ENCODE measurements around the gene SLC44A1.

SLC44A1 gene

DNA sequence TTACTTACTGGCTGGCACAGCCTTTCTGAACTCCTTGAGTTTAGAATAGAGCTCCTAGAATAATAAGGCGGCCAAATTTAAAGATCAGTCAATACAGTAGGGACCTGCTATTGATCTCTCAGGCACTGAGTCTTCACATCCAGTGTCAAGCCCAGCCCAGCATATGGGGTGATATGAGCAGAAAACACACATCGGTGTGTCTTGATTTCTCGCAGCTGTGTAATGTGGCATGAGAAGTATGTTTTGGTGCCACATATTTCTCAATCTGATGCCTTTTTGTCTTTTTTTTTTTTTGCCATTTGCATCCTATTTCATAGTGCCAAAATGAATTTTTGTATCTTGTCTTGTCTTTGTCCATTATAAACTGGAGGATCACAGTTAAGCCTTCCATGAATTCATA, 152.0 kb downstream of the SLC44A1 start:
- Histone ChIP-seq H3K36me3 (ENCODE audit: control insufficient read depth, insufficient read depth, low read length) (no peaks in the 10 kb centered on the region), H3K9ac (ENCODE audit: low read length) (no peak overlapping the region), H3K4me1 (ENCODE audit: control insufficient read depth, insufficient read depth, low read length) (no peaks in the 10 kb centered on the region), H3K27ac (ENCODE audit: low read depth, low read length) (no peak overlapping the region), H3K4me3 (ENCODE audit: low read length) (no peak overlapping the region), H3K27me3 (ENCODE audit: control insufficient read depth, insufficient read depth, low read length) (no peaks in the 10 kb centered on the region)

DNA sequence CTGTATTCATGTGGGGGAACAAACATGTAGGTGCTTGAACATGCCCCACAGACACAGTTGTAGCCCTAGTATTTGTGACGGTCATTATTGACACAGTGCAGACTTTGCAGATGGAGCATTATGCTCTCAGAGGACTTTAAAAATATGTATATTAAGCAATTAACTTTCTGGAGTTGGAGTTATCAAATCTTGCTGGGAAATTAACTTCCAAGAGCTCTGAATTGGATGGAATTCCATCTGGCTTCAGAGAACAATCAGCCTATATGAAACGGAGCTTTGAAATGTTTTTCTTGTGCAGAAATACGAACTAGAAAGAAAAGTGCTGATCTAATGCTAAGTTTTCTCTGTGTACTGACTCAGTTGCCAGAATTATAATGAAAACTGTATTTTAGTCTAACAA, 152.4 kb downstream of the SLC44A1 start:
- H3K27me3 ChIP-seq (ENCODE audit: control insufficient read depth, insufficient read depth, low read length), result no peaks in the 10 kb centered on the region
- no peak overlapping the region for H3K9ac ChIP-seq (ENCODE audit: low read length)
- H3K36me3 ChIP-seq (ENCODE audit: control insufficient read depth, insufficient read depth, low read length), result no peaks in the 10 kb centered on the region
- H3K27ac ChIP-seq (ENCODE audit: low read depth, low read length), result no peak overlapping the region
- H3K4me1 ChIP-seq (ENCODE audit: control insufficient read depth, insufficient read depth, low read length), result no peaks in the 10 kb centered on the region
- no peak overlapping the region for H3K4me3 ChIP-seq (ENCODE audit: low read length)

DNA sequence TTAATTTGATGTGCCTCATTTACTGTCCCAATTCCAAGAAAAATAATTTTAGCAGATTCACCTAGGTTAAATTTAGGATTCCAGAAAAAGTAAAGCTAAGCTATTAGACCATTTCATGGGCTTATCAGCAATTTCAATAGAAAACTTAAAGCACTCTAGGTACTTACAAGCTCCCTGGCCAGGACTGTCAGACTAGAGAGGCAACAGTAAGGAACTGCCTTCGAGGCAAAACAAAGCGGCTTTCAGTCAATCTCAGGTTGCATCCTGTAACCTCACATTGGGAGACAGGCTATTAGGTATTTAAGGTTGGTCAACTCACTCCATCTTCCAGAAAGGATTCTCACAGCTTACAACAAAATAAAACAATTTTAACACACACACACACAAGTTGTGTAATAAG, 154.7 kb downstream of the SLC44A1 start:
- no peak overlapping the region for H3K27ac ChIP-seq (ENCODE audit: low read depth, low read length)
- H3K4me1 ChIP-seq (ENCODE audit: control insufficient read depth, insufficient read depth, low read length), result no peaks in the 10 kb centered on the region
- H3K9ac ChIP-seq (ENCODE audit: low read length), result no peak overlapping the region
- no peak overlapping the region for H3K4me3 ChIP-seq (ENCODE audit: low read length)
- no peaks in the 10 kb centered on the region for H3K27me3 ChIP-seq (ENCODE audit: control insufficient read depth, insufficient read depth, low read length)
- no peaks in the 10 kb centered on the region for H3K36me3 ChIP-seq (ENCODE audit: control insufficient read depth, insufficient read depth, low read length)

DNA sequence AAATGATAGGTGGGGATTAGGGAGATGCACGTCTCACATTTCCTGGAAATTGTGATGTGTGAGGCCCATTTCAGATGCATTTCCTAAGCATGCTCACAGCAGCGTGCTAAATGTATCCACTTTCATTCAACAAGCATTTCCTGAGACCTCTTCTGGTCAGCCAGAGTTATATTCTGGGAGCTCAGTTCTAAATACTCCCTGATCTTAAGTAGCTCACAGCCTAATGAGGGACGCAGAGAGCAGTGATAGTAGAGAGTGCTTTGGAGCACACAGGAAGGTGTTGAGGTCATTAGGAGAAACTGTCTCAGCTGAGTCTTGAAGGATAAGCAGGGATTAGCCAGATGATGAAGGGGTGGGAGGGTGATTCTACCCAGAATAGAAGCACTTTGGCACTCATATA, 157.2 kb downstream of the SLC44A1 start:
- no peak overlapping the region for H3K9ac ChIP-seq (ENCODE audit: low read length)
- no peaks in the 10 kb centered on the region for H3K36me3 ChIP-seq (ENCODE audit: control insufficient read depth, insufficient read depth, low read length)
- no peak overlapping the region for H3K27ac ChIP-seq (ENCODE audit: low read depth, low read length)
- no peaks in the 10 kb centered on the region for H3K4me1 ChIP-seq (ENCODE audit: control insufficient read depth, insufficient read depth, low read length)
- no peak overlapping the region for H3K4me3 ChIP-seq (ENCODE audit: low read length)
- H3K27me3 ChIP-seq (ENCODE audit: control insufficient read depth, insufficient read depth, low read length), result no peaks in the 10 kb centered on the region

DNA sequence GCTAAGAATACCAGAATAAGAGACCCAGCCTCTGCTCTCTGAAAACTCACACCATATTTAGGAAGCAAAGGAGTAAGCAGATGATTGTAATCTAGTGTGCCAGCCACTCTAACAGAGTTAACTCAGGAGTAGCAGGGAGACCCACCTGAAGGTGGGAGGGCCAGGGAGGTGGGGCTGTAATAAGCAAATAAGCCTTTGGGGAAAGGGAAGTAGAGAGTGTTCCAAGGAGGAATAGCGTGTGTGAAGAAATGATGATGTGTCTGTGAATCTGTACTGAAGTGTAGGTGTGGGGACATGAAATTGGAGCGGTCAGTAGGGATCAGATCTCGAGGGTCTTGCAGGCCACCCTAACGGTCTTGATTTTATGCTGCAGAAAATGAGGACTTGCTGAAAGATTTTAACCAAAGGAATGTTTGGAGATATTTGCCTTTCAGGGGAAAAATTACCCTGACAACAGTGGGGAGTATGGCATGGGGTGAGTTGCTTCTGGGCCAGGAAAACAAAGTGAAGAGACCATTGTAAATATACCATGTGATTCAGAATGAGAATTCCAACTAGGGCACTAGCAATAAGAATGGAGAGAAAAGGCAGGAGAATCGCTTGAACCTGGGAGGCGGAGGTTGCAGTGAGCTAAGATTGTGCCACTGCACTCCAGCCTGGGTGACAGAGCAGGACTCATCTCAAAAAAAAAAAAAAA, 159.2 kb downstream of the SLC44A1 start:
- no peak overlapping the region for H3K4me3 ChIP-seq (ENCODE audit: low read length)
- no peak overlapping the region for H3K9ac ChIP-seq (ENCODE audit: low read length)
- no peaks in the 10 kb centered on the region for H3K4me1 ChIP-seq (ENCODE audit: control insufficient read depth, insufficient read depth, low read length)
- no peak overlapping the region for H3K27ac ChIP-seq (ENCODE audit: low read depth, low read length)
- H3K36me3 ChIP-seq (ENCODE audit: control insufficient read depth, insufficient read depth, low read length), result no peaks in the 10 kb centered on the region
- no peaks in the 10 kb centered on the region for H3K27me3 ChIP-seq (ENCODE audit: control insufficient read depth, insufficient read depth, low read length)

DNA sequence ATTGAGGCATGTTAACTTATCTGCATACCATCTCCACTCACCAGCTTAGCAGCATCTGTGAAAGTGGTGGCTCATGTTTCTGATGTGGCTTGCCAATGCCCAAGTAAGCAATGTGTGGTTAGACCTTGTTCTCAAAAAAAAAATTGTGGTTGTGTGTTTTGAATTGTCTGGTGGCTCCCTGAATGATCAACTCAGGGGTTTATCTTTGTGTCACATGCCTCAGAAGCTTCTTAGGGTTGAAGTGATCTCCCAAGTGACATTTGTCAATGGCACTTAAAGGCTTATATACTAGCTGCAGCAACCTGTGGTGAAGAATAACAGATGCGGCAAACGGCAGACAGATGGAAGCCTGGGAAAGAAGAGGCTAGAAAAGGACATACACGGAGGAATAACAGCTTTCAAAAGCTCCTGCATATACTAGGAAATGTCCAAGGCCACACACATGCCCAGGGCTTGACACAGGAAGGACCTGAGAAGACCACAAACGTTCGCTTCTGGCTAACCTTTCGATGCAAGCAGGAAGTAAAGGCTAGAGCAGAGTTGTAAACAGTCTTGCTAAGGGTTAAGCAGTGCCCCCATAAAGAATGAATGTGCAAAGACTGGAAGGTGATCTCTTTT, 161.2 kb downstream of the SLC44A1 start:
- H3K36me3 ChIP-seq (ENCODE audit: control insufficient read depth, insufficient read depth, low read length), result no peaks in the 10 kb centered on the region
- H3K27me3 ChIP-seq (ENCODE audit: control insufficient read depth, insufficient read depth, low read length), result no peaks in the 10 kb centered on the region
- H3K4me1 ChIP-seq (ENCODE audit: control insufficient read depth, insufficient read depth, low read length), result no peaks in the 10 kb centered on the region
- H3K9ac ChIP-seq (ENCODE audit: low read length), result no peak overlapping the region
- H3K27ac ChIP-seq (ENCODE audit: low read depth, low read length), result no peak overlapping the region
- H3K4me3 ChIP-seq (ENCODE audit: low read length), result no peak overlapping the region

DNA sequence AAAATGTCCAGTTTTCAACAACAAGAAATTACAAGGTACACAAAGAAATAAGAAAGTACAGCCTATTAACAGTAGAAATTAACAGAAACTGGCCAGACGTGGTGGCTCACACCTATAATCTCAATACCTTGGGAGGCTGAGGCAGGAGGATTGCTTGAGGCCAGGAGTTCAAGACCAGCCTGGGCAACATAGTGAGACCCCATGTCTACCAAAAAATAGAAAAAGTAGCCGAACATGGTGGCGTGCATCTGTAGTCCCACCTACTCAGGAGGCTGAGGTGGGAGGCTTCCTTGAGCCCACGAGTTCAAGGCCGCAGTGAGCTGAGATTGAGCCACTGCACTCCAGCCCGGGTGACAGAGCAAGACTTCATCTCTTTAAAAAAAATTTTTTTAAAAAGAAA, 161.9 kb downstream of the SLC44A1 start:
- H3K36me3 ChIP-seq (ENCODE audit: control insufficient read depth, insufficient read depth, low read length), result no peaks in the 10 kb centered on the region
- no peak overlapping the region for H3K27ac ChIP-seq (ENCODE audit: low read depth, low read length)
- no peaks in the 10 kb centered on the region for H3K27me3 ChIP-seq (ENCODE audit: control insufficient read depth, insufficient read depth, low read length)
- no peak overlapping the region for H3K9ac ChIP-seq (ENCODE audit: low read length)
- no peak overlapping the region for H3K4me3 ChIP-seq (ENCODE audit: low read length)
- no peaks in the 10 kb centered on the region for H3K4me1 ChIP-seq (ENCODE audit: control insufficient read depth, insufficient read depth, low read length)

DNA sequence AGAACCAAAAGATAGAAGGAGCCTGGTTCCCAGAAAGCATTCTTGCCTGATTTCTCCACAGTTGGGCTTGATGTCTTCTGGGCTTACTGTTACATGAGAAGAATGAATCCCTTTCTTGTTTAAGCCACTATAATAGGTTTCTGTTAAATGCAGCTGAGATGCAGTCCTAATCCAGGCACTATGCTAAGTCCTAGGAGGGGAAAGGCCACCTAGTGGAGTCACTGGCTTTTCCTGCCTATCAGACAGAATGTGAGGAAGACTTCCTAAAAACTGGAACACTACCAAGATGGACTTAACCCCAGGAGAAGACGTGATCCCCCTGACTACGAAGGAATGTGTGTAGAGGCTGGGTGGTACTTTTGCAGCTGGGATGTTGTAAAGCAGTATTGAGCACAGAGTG, 169.1 kb downstream of the SLC44A1 start:
- Histone ChIP-seq H3K27me3 (ENCODE audit: control insufficient read depth, insufficient read depth, low read length) (no peaks in the 10 kb centered on the region), H3K9ac (ENCODE audit: low read length) (no peak overlapping the region), H3K27ac (ENCODE audit: low read depth, low read length) (no peak overlapping the region), H3K4me3 (ENCODE audit: low read length) (no peak overlapping the region), H3K36me3 (ENCODE audit: control insufficient read depth, insufficient read depth, low read length) (no peaks in the 10 kb centered on the region), H3K4me1 (ENCODE audit: control insufficient read depth, insufficient read depth, low read length) (peaks cover 4% of the 10 kb centered on the region)

DNA sequence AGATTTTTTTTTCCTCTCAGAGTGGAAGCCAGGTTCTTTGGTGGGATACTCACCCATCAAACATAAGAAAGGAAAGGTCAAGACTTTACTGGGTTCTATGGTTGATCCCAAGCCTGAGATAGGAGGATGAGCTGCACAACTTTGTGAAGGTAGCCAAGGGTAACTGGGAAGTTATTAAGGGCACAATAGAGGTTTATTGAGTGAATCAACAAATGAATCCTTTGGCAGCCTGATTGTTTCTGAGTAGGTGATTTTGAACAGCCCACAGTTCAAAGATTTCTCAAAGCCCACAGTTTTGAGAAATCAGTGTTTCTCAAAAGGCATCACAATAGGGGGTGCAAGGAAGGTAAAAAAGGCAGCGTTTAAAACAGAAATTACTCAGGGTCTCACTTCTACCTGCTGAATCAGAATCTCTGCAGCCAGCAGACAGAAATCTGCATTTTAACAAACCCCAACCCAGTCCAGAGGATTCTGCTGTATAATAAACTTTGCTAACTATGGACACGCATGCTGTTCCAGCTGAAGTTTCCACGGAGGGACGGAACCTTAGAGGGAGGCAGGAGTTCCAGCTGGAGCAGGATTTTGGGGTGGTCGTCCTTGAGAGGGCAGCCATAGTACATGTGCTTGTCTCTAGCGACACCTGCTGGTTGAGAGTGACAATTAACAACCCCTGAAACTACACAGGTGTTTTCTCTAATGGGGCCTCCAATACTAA, 170.7 kb downstream of the SLC44A1 start:
- no peak overlapping the region for H3K27ac ChIP-seq (ENCODE audit: low read depth, low read length)
- peaks cover 4% of the 10 kb centered on the region for H3K4me1 ChIP-seq (ENCODE audit: control insufficient read depth, insufficient read depth, low read length)
- H3K27me3 ChIP-seq (ENCODE audit: control insufficient read depth, insufficient read depth, low read length), result no peaks in the 10 kb centered on the region
- no peak overlapping the region for H3K4me3 ChIP-seq (ENCODE audit: low read length)
- no peak overlapping the region for H3K9ac ChIP-seq (ENCODE audit: low read length)
- H3K36me3 ChIP-seq (ENCODE audit: control insufficient read depth, insufficient read depth, low read length), result no peaks in the 10 kb centered on the region

DNA sequence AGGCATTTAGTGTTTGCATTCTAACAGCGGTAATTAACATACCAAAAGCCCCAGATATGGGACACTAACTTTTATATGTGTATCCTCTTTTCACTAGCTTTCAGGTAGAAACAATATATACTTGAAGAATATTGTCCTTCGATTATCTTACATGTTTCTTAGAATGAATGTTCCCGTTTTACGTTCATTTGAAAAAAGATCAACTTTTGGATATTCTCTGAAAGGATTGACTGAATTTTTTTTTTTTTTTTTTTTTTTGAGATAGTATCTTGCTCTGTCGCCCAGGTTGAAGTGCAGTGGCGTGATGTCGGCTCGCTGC, 171.2 kb downstream of the SLC44A1 start:
- no peaks in the 10 kb centered on the region for H3K27me3 ChIP-seq (ENCODE audit: control insufficient read depth, insufficient read depth, low read length)
- no peak overlapping the region for H3K4me3 ChIP-seq (ENCODE audit: low read length)
- peaks cover 4% of the 10 kb centered on the region for H3K4me1 ChIP-seq (ENCODE audit: control insufficient read depth, insufficient read depth, low read length)
- no peak overlapping the region for H3K27ac ChIP-seq (ENCODE audit: low read depth, low read length)
- no peak overlapping the region for H3K9ac ChIP-seq (ENCODE audit: low read length)
- no peaks in the 10 kb centered on the region for H3K36me3 ChIP-seq (ENCODE audit: control insufficient read depth, insufficient read depth, low read length)

DNA sequence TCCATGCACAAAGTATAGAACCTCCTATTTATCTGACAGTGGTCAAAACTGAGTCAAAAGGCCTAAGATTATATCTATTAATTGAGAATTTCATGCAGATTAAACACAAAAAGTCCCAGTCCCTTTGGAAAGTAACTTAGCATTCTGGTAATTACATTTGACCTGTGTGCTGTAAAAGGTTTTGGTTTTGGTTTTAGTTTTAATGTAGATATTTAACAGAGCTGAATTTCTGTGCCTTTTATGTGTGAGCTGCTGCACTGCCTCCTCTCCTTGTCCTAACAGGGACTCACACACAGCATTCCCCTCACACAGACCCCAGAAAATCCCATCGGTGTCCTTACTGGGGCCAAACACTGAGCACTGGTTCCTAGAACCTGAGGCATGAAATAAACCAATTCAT, 172.4 kb downstream of the SLC44A1 start:
- Histone ChIP-seq H3K9ac (ENCODE audit: low read length) (no peak overlapping the region), H3K4me3 (ENCODE audit: low read length) (no peak overlapping the region), H3K27me3 (ENCODE audit: control insufficient read depth, insufficient read depth, low read length) (no peaks in the 10 kb centered on the region), H3K4me1 (ENCODE audit: control insufficient read depth, insufficient read depth, low read length) (peaks cover 4% of the 10 kb centered on the region), H3K36me3 (ENCODE audit: control insufficient read depth, insufficient read depth, low read length) (no peaks in the 10 kb centered on the region), H3K27ac (ENCODE audit: low read depth, low read length) (no peak overlapping the region)

DNA sequence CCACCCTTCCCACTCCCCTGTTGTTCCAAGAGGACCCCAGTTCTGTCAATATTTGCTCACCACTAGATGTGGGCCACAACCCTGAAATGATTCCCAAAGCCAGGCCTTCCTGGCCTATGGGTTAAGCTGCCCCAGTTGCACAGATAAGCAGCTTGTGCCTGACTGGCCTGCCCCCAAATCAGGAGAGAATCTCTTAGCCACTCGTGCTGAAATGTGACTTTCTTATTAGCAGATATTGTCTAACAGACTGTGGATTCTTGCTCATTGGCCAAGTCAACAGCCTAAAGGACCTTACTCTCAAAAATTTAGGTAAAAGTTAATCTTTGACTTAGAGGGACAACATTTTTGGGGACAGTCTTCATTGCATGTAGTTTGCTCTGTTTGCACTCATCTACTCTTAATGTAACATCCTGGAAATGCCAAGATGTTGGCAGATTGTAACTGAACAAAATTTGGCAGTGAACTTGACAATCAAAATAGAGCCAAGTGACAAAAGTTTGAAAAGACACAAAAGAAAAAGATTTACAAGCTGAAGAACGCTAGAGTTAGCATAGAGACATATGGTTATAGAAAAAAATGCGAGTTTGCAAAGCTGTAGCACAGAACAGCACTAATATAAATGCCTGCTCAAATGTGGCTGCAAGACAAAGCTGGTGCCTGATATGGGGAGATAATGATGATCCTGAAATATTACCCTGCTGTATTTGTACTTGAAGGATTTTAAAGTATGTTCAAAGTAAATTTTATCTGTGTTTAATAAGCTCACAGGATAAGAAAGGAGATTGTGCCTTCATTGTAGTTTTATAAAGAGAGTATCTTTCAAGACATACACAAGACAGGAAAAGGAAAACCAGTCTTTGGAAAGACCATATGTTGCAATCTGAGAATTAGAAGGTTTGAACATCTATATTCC, 174.4 kb downstream of the SLC44A1 start:
- Histone ChIP-seq H3K9ac (ENCODE audit: low read length) (no peak overlapping the region), H3K27me3 (ENCODE audit: control insufficient read depth, insufficient read depth, low read length) (no peaks in the 10 kb centered on the region), H3K4me3 (ENCODE audit: low read length) (no peak overlapping the region), H3K27ac (ENCODE audit: low read depth, low read length) (no peak overlapping the region), H3K4me1 (ENCODE audit: control insufficient read depth, insufficient read depth, low read length) (peaks cover 4% of the 10 kb centered on the region), H3K36me3 (ENCODE audit: control insufficient read depth, insufficient read depth, low read length) (no peaks in the 10 kb centered on the region)

Data from rectal smooth muscle tissue (tissue), 1 donor.